Natural killer cell treated with Interleukin-12 subunit alpha and Interleukin-12 subunit beta and Interleukin-15 and Interleukin-18, amount 100 ng/mL, for 72 hours (primary cell): ENCODE measurements around the gene CENPS. TPM values are rescaled to one million over a fixed set of nuclear protein-coding genes. Genes with fewer than 3 reads are reported as not detected.

Source experiments
- ATAC-seq, 2 donors: fragments of 150-1000 bp; cut with Tn5 transposase in 1 of 2; sonication (Bioruptor Pico), chemical (Tn5 transposase) in 1 of 2; 2 replicates each; pipeline ENCODE4 v1.10.0; 2021
- DNase-seq: peaks from one replicate; pipeline ENCODE4 v3.0.0; 2022; ENCODE audit warnings: low spot score
- H3K27ac Mint-ChIP-seq, 2 donors: 1 replicate in 1 of 2; 2 replicates in 1 of 2; pipeline ENCODE4 v1.8.0; 2022; ENCODE audit warnings: mixed read lengths in 2 of 2, mild to moderate bottlenecking in 1 of 2, moderate library complexity in 1 of 2
- H3K27me3 Mint-ChIP-seq, 2 donors: 1 replicate in 1 of 2; 2 replicates in 1 of 2; pipeline ENCODE4 v1.8.0; 2022; ENCODE audit warnings: mixed read lengths in 2 of 2
- H3K36me3 Mint-ChIP-seq: one replicate; pipeline ENCODE4 v1.8.0; 2022; ENCODE audit warnings: mixed read lengths
- H3K4me1 Mint-ChIP-seq, 2 donors: 1 replicate in 1 of 2; 2 replicates in 1 of 2; pipeline ENCODE4 v1.8.0; 2022; ENCODE audit warnings: low read depth in 2 of 2, mixed read lengths in 2 of 2, mild to moderate bottlenecking in 1 of 2
- H3K4me3 Mint-ChIP-seq: one replicate; pipeline ENCODE4 v1.8.0; 2022; ENCODE audit warnings: mixed read lengths
- H3K9me3 Mint-ChIP-seq: 2 replicates; pipeline ENCODE4 v1.8.0; 2022; ENCODE audit warnings: mixed read lengths
- total RNA-seq, 2 donors: library from RNA; stranded (reverse); gene quantifications; one replicate each; pipeline ENCODE4 v1.2.3, GENCODE V29; 2022

CENPS gene
- total RNA-seq, 2 donors from 2014 or later = 12.6 to 20.7 TPM

GRCh38 chr1:10429868-10430215 lies 391 bp upstream of the CENPS start:
- Mint-ChIP-seq H3K27me3 (no peaks in the 10 kb centered on the region), H3K4me3 (peak overlapping the region; percentile 85), H3K27ac (peak overlapping the region; percentile 83 to 87), H3K9me3 (no peaks in the 10 kb centered on the region), H3K4me1 (peaks cover 12 to 14% of the 10 kb centered on the region in 2 donors), H3K36me3 (no peaks in the 10 kb centered on the region)
- ATAC-seq (peak in 1 of 2 donors; percentile 8), DNase-seq (no peak)

- ATAC-seq (no peak), DNase-seq (no peak)
- H3K4me3 Mint-ChIP-seq = peak overlapping the region; percentile 85
- H3K27me3 Mint-ChIP-seq = no peaks in the 10 kb centered on the region
- no peaks in the 10 kb centered on the region for H3K36me3 Mint-ChIP-seq
- peak overlapping the region; percentile 83 to 87 for H3K27ac Mint-ChIP-seq
- H3K4me1 Mint-ChIP-seq = peaks cover 12 to 14% of the 10 kb centered on the region in 2 donors
- H3K9me3 Mint-ChIP-seq = no peaks in the 10 kb centered on the region
These were observed 967 bp downstream of the CENPS start for GRCh38 chr1:10431070-10431730.

- Mint-ChIP-seq H3K9me3 (no peaks in the 10 kb centered on the region), H3K36me3 (no peaks in the 10 kb centered on the region), H3K27ac (no peak overlapping the region), H3K4me3 (no peak overlapping the region), H3K4me1 (peaks cover 11 to 12% of the 10 kb centered on the region in 2 donors), H3K27me3 (no peaks in the 10 kb centered on the region)
- ATAC-seq = no peak
- DNase-seq = no peak
These were observed 2.9 kb downstream of the CENPS start for GRCh38 chr1:10432910-10433700.

- no peaks in the 10 kb centered on the region for H3K9me3 Mint-ChIP-seq
- DNase-seq = no peak
- no peaks in the 10 kb centered on the region for H3K27me3 Mint-ChIP-seq
- no peak overlapping the region for H3K4me3 Mint-ChIP-seq
- H3K36me3 Mint-ChIP-seq = no peaks in the 10 kb centered on the region
- no peak overlapping the region for H3K27ac Mint-ChIP-seq
- ATAC-seq = no peak
- H3K4me1 Mint-ChIP-seq = peaks cover 10 to 12% of the 10 kb centered on the region in 2 donors
These were observed 3.6 kb downstream of the CENPS start for GRCh38 chr1:10433790-10434189.

GRCh38 chr1:10434590-10434989 lies 4.4 kb downstream of the CENPS start:
- Mint-ChIP-seq H3K27ac (no peak overlapping the region), H3K4me3 (no peak overlapping the region), H3K27me3 (no peaks in the 10 kb centered on the region), H3K9me3 (no peaks in the 10 kb centered on the region), H3K4me1 (peaks cover 7 to 10% of the 10 kb centered on the region in 2 donors), H3K36me3 (no peaks in the 10 kb centered on the region)
- ATAC-seq (no peak), DNase-seq (no peak)

GRCh38 chr1:10437052-10437451 lies 6.8 kb downstream of the CENPS start:
- Mint-ChIP-seq H3K27me3 (no peaks in the 10 kb centered on the region), H3K4me3 (no peak overlapping the region), H3K36me3 (no peaks in the 10 kb centered on the region), H3K9me3 (no peaks in the 10 kb centered on the region), H3K4me1 (no peaks in the 10 kb centered on the region), H3K27ac (peak overlapping the region in 1 of 2 donors; percentile 45)
- ATAC-seq = no peak
- no peak for DNase-seq

GRCh38 chr1:10438677-10439163 lies 8.5 kb downstream of the CENPS start:
- ATAC-seq (no peak), DNase-seq (no peak)
- Mint-ChIP-seq H3K36me3 (no peaks in the 10 kb centered on the region), H3K9me3 (no peaks in the 10 kb centered on the region), H3K4me3 (no peak overlapping the region), H3K27me3 (no peaks in the 10 kb centered on the region), H3K27ac (no peak overlapping the region), H3K4me1 (no peaks in the 10 kb centered on the region)

- Mint-ChIP-seq H3K9me3 (no peaks in the 10 kb centered on the region), H3K4me1 (no peaks in the 10 kb centered on the region), H3K4me3 (no peak overlapping the region), H3K36me3 (no peaks in the 10 kb centered on the region), H3K27me3 (no peaks in the 10 kb centered on the region), H3K27ac (no peak overlapping the region)
- no peak for ATAC-seq
- DNase-seq = no peak
These were observed 10.1 kb downstream of the CENPS start for GRCh38 chr1:10440305-10440704.

- Mint-ChIP-seq H3K9me3 (no peaks in the 10 kb centered on the region), H3K36me3 (no peaks in the 10 kb centered on the region), H3K27me3 (no peaks in the 10 kb centered on the region), H3K4me1 (no peaks in the 10 kb centered on the region), H3K27ac (no peak overlapping the region), H3K4me3 (no peak overlapping the region)
- DNase-seq (no peak), ATAC-seq (no peak)
These were observed 10.6 kb downstream of the CENPS start for GRCh38 chr1:10440794-10441193.

GRCh38 chr1:10444248-10444647 lies 14.0 kb downstream of the CENPS start:
- H3K4me3 Mint-ChIP-seq = no peak overlapping the region
- H3K9me3 Mint-ChIP-seq = no peaks in the 10 kb centered on the region
- DNase-seq (no peak), ATAC-seq (no peak)
- peaks cover 4 to 6% of the 10 kb centered on the region in 2 donors for H3K4me1 Mint-ChIP-seq
- H3K27me3 Mint-ChIP-seq = no peaks in the 10 kb centered on the region
- no peak overlapping the region for H3K27ac Mint-ChIP-seq
- H3K36me3 Mint-ChIP-seq = no peaks in the 10 kb centered on the region

GRCh38 chr1:10444795-10445397 lies 14.7 kb downstream of the CENPS start:
- Mint-ChIP-seq H3K36me3 (no peaks in the 10 kb centered on the region), H3K27me3 (peaks cover 0 to 2% of the 10 kb centered on the region in 2 donors), H3K27ac (no peak overlapping the region)

GRCh38 chr1:10446790-10447422 lies 16.7 kb downstream of the CENPS start:
- H3K4me1 Mint-ChIP-seq = peaks cover 4 to 6% of the 10 kb centered on the region in 2 donors
- H3K4me3 Mint-ChIP-seq = peak overlapping the region; percentile 16
- DNase-seq (no peak), ATAC-seq (peak in 1 of 2 donors; percentile 53)
- H3K27ac Mint-ChIP-seq = no peak overlapping the region
- no peaks in the 10 kb centered on the region for H3K36me3 Mint-ChIP-seq
- H3K9me3 Mint-ChIP-seq = no peaks in the 10 kb centered on the region
- peaks cover 0 to 11% of the 10 kb centered on the region in 2 donors for H3K27me3 Mint-ChIP-seq

More at GRCh38 chr1:10444795-10445397, 14.7 kb downstream of the CENPS start:
- no peak for DNase-seq
- Mint-ChIP-seq H3K9me3 (no peaks in the 10 kb centered on the region), H3K4me1 (peaks cover 4 to 6% of the 10 kb centered on the region in 2 donors), H3K4me3 (peak overlapping the region; percentile 51)
- peak in 1 of 2 donors; percentile 86 for ATAC-seq

- ATAC-seq = no peak
- peaks cover 0 to 11% of the 10 kb centered on the region in 2 donors for H3K27me3 Mint-ChIP-seq
- peaks cover 4 to 6% of the 10 kb centered on the region in 2 donors for H3K4me1 Mint-ChIP-seq
- no peak within 1 kb of the TSS for H3K27ac Mint-ChIP-seq
- H3K4me3 Mint-ChIP-seq = no peak within 1 kb of the TSS
- no peaks in the 10 kb centered on the region for H3K36me3 Mint-ChIP-seq
- DNase-seq = no peak
- H3K9me3 Mint-ChIP-seq = no peaks in the 10 kb centered on the region
These were observed 19.5 kb downstream of the CENPS start, which contains the start of gene CORT for GRCh38 chr1:10449751-10450150. CORT (plus strand) TSS chr1:10450031; CDS start chr1:10450224, 193 bp downstream.
